ENCODE measurements around the gene TMPRSS9. TPM values are rescaled to one million over a fixed set of nuclear protein-coding genes. Genes with fewer than 3 reads are reported as not detected.
A peak's percentile ranks its signal among the peaks of the same experiment; 100 is the strongest.

Gene TMPRSS9
- polyA plus RNA-seq, 3 donors = 0.12 to 0.30 TPM; not detected in 1

DNA sequence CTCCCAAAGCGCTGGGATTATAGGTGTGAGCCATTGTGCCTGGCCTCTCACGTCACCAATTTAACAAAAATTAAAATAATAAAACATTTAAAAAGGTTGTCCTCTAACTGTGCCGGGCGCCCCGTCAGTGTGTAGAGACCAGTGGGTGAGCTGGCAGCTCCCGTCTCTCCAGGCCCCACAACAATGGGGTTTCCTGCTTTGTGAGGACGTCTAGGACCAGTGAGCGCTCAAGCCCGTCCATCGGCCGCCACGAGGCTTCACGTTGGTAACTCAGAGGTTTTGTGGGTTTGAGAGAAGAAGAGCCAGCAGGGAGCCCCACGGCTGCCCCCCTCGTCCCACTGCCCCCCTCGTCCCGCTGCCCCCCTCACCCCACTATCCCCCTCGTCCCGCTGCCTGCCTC is 36.4 kb upstream of the TMPRSS9 start:
- TF ChIP-seq, protein P1, sequence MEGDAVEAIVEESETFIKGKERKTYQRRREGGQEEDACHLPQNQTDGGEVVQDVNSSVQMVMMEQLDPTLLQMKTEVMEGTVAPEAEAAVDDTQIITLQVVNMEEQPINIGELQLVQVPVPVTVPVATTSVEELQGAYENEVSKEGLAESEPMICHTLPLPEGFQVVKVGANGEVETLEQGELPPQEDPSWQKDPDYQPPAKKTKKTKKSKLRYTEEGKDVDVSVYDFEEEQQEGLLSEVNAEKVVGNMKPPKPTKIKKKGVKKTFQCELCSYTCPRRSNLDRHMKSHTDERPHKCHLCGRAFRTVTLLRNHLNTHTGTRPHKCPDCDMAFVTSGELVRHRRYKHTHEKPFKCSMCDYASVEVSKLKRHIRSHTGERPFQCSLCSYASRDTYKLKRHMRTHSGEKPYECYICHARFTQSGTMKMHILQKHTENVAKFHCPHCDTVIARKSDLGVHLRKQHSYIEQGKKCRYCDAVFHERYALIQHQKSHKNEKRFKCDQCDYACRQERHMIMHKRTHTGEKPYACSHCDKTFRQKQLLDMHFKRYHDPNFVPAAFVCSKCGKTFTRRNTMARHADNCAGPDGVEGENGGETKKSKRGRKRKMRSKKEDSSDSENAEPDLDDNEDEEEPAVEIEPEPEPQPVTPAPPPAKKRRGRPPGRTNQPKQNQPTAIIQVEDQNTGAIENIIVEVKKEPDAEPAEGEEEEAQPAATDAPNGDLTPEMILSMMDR (IDR thresholded peaks at IDR 0.05) = no peak
- intact Hi-C loops (cut with micrococcal nuclease) = no loop called here
- peaks cover 34% of the 10 kb centered on the region for H3K79me2 ChIP-seq (ENCODE audit: insufficient read depth, low read length)
- H2AFZ ChIP-seq (ENCODE audit: insufficient read depth, low read depth, low read length, poor library complexity, severe bottlenecking) = no peak overlapping the region
- H3K9ac ChIP-seq (ENCODE audit: insufficient read depth, low read length, poor library complexity, severe bottlenecking) = no peak overlapping the region
- 82% methylated on average over 2 of the region's 19 CpGs for WGBS (ENCODE audit: insufficient coverage)
- no peaks in the 10 kb centered on the region for H3K9me3 ChIP-seq (replicated peaks in 1 of 2; ENCODE audit: control insufficient read depth in 1 of 2, insufficient read depth in 1 of 2, low read length in 2 of 2)
- no peak overlapping the region for H3K27ac ChIP-seq (ENCODE audit: low read depth in 1 of 2, low read length in 2 of 2)
- H4K20me1 ChIP-seq (ENCODE audit: insufficient read depth, low read length) = peaks cover 13% of the 10 kb centered on the region
- Mint-ChIP-seq H3K36me3 (peaks cover 29 to 60% of the 10 kb centered on the region in 2 donors), H3K4me3 (no peak overlapping the region), H3K9me3 (peaks cover 0 to 2% (median 0%) of the 10 kb centered on the region in 7 donors), H3K4me1 (peaks cover 24% of the 10 kb centered on the region), H3K27me3 (ENCODE audit: low read depth in 3 of 3) (peaks cover 0 to 3% (median 0%) of the 10 kb centered on the region in 3 donors), H3K27ac (peak overlapping the region in 1 of 7 donors; percentile 8)
- H3K4me2 ChIP-seq (replicated peaks; ENCODE audit: extremely low read depth, low read length, poor library complexity, severe bottlenecking) = no peak overlapping the region
- no peaks in the 10 kb centered on the region for H3K27me3 ChIP-seq (ENCODE audit: control insufficient read depth in 2 of 2, insufficient read depth in 2 of 2, low read length in 2 of 2)
- H3K4me1 ChIP-seq (ENCODE audit: control insufficient read depth in 1 of 2, insufficient read depth in 2 of 2, low read length in 2 of 2) = peaks cover 9 to 18% of the 10 kb centered on the region in 2 donors
- H3K4me3 ChIP-seq (replicated peaks in 1 of 3; ENCODE audit: low read depth in 2 of 3, low read length in 3 of 3) = no peak overlapping the region
- no peak for DNase-seq
- H3K36me3 ChIP-seq (replicated peaks in 1 of 2; ENCODE audit: control insufficient read depth in 1 of 2, insufficient read depth in 2 of 2, low read length in 2 of 2) = peaks cover 36 to 45% of the 10 kb centered on the region in 2 donors

- peaks cover 36 to 45% of the 10 kb centered on the region in 2 donors for H3K36me3 ChIP-seq (replicated peaks in 1 of 2; ENCODE audit: control insufficient read depth in 1 of 2, insufficient read depth in 2 of 2, low read length in 2 of 2)
- TF ChIP-seq, protein P1 (IDR thresholded peaks at IDR 0.05) = no peak
- Mint-ChIP-seq H3K27ac (peak overlapping the region in 5 of 7 donors; percentile 18 to 72 (median 50)), H3K9me3 (peaks cover 0 to 2% (median 0%) of the 10 kb centered on the region in 7 donors), H3K4me3 (no peak overlapping the region), H3K27me3 (ENCODE audit: low read depth in 3 of 3) (peaks cover 0 to 3% (median 1%) of the 10 kb centered on the region in 3 donors), H3K36me3 (peaks cover 29 to 60% of the 10 kb centered on the region in 2 donors), H3K4me1 (peaks cover 28% of the 10 kb centered on the region)
- H3K9me3 ChIP-seq (replicated peaks in 1 of 2; ENCODE audit: control insufficient read depth in 1 of 2, insufficient read depth in 1 of 2, low read length in 2 of 2) = no peaks in the 10 kb centered on the region
- no peak overlapping the region for H3K27ac ChIP-seq (ENCODE audit: low read depth in 1 of 2, low read length in 2 of 2)
- no peak for DNase-seq
- intact Hi-C loops (cut with micrococcal nuclease) = no loop called here
- H3K27me3 ChIP-seq (ENCODE audit: control insufficient read depth in 2 of 2, insufficient read depth in 2 of 2, low read length in 2 of 2) = no peaks in the 10 kb centered on the region
- peaks cover 41% of the 10 kb centered on the region for H3K79me2 ChIP-seq (ENCODE audit: insufficient read depth, low read length)
- peaks cover 13% of the 10 kb centered on the region for H4K20me1 ChIP-seq (ENCODE audit: insufficient read depth, low read length)
- H3K4me3 ChIP-seq (replicated peaks in 1 of 3; ENCODE audit: low read depth in 2 of 3, low read length in 3 of 3) = no peak overlapping the region
- H3K9ac ChIP-seq (ENCODE audit: insufficient read depth, low read length, poor library complexity, severe bottlenecking) = no peak overlapping the region
- H3K4me1 ChIP-seq (ENCODE audit: control insufficient read depth in 1 of 2, insufficient read depth in 2 of 2, low read length in 2 of 2) = peaks cover 16 to 25% of the 10 kb centered on the region in 2 donors
- WGBS (ENCODE audit: insufficient coverage) = 79% methylated on average over 34 of the region's 34 CpGs
- no peak overlapping the region for H2AFZ ChIP-seq (ENCODE audit: insufficient read depth, low read depth, low read length, poor library complexity, severe bottlenecking)
- no peak overlapping the region for H3K4me2 ChIP-seq (replicated peaks; ENCODE audit: extremely low read depth, low read length, poor library complexity, severe bottlenecking)
These were observed 35.7 kb upstream of the TMPRSS9 start for GRCh38 chr19:2324220-2324948.
